RWPE2 (cell line): Measurements from ENCODE around the gene UFC1.

Experiments
- ATAC-seq: fragments of 200-7000 bp; cut with Tn5 transposase; 3 replicates; pipeline ENCODE4 v1.9.1; 2021; ENCODE audit warnings: low read depth
- DNase-seq: peaks from one replicate; pipeline ENCODE4 v3.0.0-alpha.2; 2020; ENCODE audit warnings: low spot score
- H3K27ac ChIP-seq: fragments of 450-650 bp; 2 replicates; pipeline ENCODE4 v1.5.1; 2017; ENCODE audit warnings: mild to moderate bottlenecking; ENCODE audit not compliant: poor library complexity, severe bottlenecking
- H3K27me3 ChIP-seq: fragments of 250-450 bp; sonication (Bioruptor Pico); 2 replicates; pipeline ENCODE4 v1.5.1; 2021; ENCODE audit warnings: mild to moderate bottlenecking, moderate library complexity; ENCODE audit not compliant: insufficient read depth, poor library complexity, severe bottlenecking
- H3K36me3 ChIP-seq: fragments of 250-450 bp; sonication (Bioruptor Pico); 2 replicates; pipeline ENCODE4 v1.5.1; 2020; ENCODE audit warnings: low read depth, mild to moderate bottlenecking, moderate library complexity
- H3K4me1 ChIP-seq: fragments of 250-450 bp; sonication (Bioruptor Pico); 2 replicates; pipeline ENCODE4 v1.5.1; 2021; ENCODE audit warnings: mild to moderate bottlenecking, moderate library complexity; ENCODE audit not compliant: insufficient read depth, poor library complexity, severe bottlenecking
- H3K4me3 ChIP-seq: fragments of 250-450 bp; sonication (Bioruptor Pico); 2 replicates; pipeline ENCODE4 v1.5.1; 2021; ENCODE audit warnings: mild to moderate bottlenecking, moderate library complexity; ENCODE audit not compliant: severe bottlenecking
- H3K9me3 ChIP-seq: fragments of 250-450 bp; sonication (Bioruptor Pico); 2 replicates; pipeline ENCODE4 v1.5.1; 2021; ENCODE audit warnings: mild to moderate bottlenecking, moderate library complexity; ENCODE audit not compliant: severe bottlenecking
- CTCF ChIP-seq: fragments of 450-650 bp; IDR thresholded peaks from one replicate; pipeline ENCODE4 v1.5.1; 2017; ENCODE audit warnings: mild to moderate bottlenecking, moderate library complexity; ENCODE audit not compliant: poor library complexity, severe bottlenecking

Gene UFC1

GRCh38 chr1:161133220-161133740, 20.5 kb upstream of the UFC1 start:
- no peak for TF ChIP-seq CTCF
- Histone ChIP-seq H3K36me3 (peaks cover 26% of the 10 kb centered on the region), H3K4me1 (peaks cover 7% of the 10 kb centered on the region), H3K4me3 (peak overlapping the region; percentile 56), H3K27me3 (no peaks in the 10 kb centered on the region), H3K9me3 (no peaks in the 10 kb centered on the region), H3K27ac (peak overlapping the region; percentile 88)
- DNase-seq (no peak), ATAC-seq (no peak)

GRCh38 chr1:161137881-161138280, 15.9 kb upstream of the UFC1 start:
- TF ChIP-seq CTCF, result no peak
- Histone ChIP-seq H3K4me1 (peaks cover 4% of the 10 kb centered on the region), H3K9me3 (no peaks in the 10 kb centered on the region), H3K27me3 (no peaks in the 10 kb centered on the region), H3K27ac (no peak overlapping the region), H3K36me3 (no peaks in the 10 kb centered on the region), H3K4me3 (no peak overlapping the region)
- DNase-seq, result no peak
- no peak for ATAC-seq

- Histone ChIP-seq H3K4me1 (peaks cover 4% of the 10 kb centered on the region), H3K36me3 (no peaks in the 10 kb centered on the region), H3K9me3 (no peaks in the 10 kb centered on the region), H3K27ac (no peak overlapping the region), H3K27me3 (no peaks in the 10 kb centered on the region), H3K4me3 (no peak overlapping the region)
- no peak for TF ChIP-seq CTCF
- no peak for DNase-seq
- ATAC-seq, result no peak
Observed at GRCh38 chr1:161138431-161138830, 15.3 kb upstream of the UFC1 start.

- Histone ChIP-seq H3K4me3 (no peak overlapping the region), H3K9me3 (no peaks in the 10 kb centered on the region), H3K4me1 (no peaks in the 10 kb centered on the region), H3K27me3 (no peaks in the 10 kb centered on the region), H3K36me3 (no peaks in the 10 kb centered on the region), H3K27ac (no peak overlapping the region)
- peak; percentile 77 for TF ChIP-seq CTCF
- DNase-seq (no peak), ATAC-seq (peak; percentile 58; the same call in 2 of the 3 replicates)
Observed at GRCh38 chr1:161139766-161140165, 14.0 kb upstream of the UFC1 start.

GRCh38 chr1:161140755-161141400, 12.9 kb upstream of the UFC1 start:
- H3K36me3 ChIP-seq, result no peaks in the 10 kb centered on the region
- no peaks in the 10 kb centered on the region for H3K27me3 ChIP-seq
- no peak overlapping the region for H3K4me3 ChIP-seq
- no peak overlapping the region for H3K27ac ChIP-seq
- H3K4me1 ChIP-seq, result no peaks in the 10 kb centered on the region
- H3K9me3 ChIP-seq, result no peaks in the 10 kb centered on the region
- DNase-seq (no peak), ATAC-seq (no peak)
- no peak for TF ChIP-seq CTCF
